ENCODE results near the gene SPAG9. TPM values are rescaled to one million over a fixed set of nuclear protein-coding genes. Genes with fewer than 3 reads are reported as not detected.

Gene SPAG9
- total RNA-seq, 1 experiment from 2014 or later = 54.3 TPM

- Histone ChIP-seq H3K4ac (ENCODE audit: low read depth, low read length) (no peak overlapping the region), H3K79me2 (ENCODE audit: insufficient read depth, low read length) (no peaks in the 10 kb centered on the region), H2BK12ac (ENCODE audit: insufficient read length, low read depth, low read length) (no peak overlapping the region), H4K8ac (replicated peaks; ENCODE audit: insufficient read length, low read depth, low read length) (no peak overlapping the region), H4K20me1 (ENCODE audit: control insufficient read depth, insufficient read depth, insufficient read length) (no peaks in the 10 kb centered on the region), H2BK120ac (ENCODE audit: low read depth, low read length, poor library complexity, severe bottlenecking) (no peak overlapping the region), H3T11ph (ENCODE audit: low read length) (no peak overlapping the region), H3K9ac (ENCODE audit: extremely low read depth, insufficient read length, low read length) (no peak overlapping the region), H3K79me1 (ENCODE audit: insufficient read depth, low read depth, low read length, poor library complexity, severe bottlenecking) (no peaks in the 10 kb centered on the region), H3K9me3 (ENCODE audit: control insufficient read depth, low read depth, low read length) (no peaks in the 10 kb centered on the region), H3K23ac (ENCODE audit: insufficient read length, low read depth, low read length) (no peak overlapping the region), H3K18ac (ENCODE audit: insufficient read length, low read depth, low read length) (no peak overlapping the region), H4K91ac (ENCODE audit: insufficient read length, low read depth, low read length) (no peak overlapping the region), H3K27me3 (ENCODE audit: insufficient read depth, low read length) (no peaks in the 10 kb centered on the region), H4K5ac (ENCODE audit: insufficient read length, low read depth, low read length) (no peak overlapping the region), H3K14ac (ENCODE audit: insufficient read depth, low read length) (no peak overlapping the region), H3K4me1 (ENCODE audit: insufficient read depth, low read length) (no peaks in the 10 kb centered on the region; the same call in 1 of the 2 replicates), H2BK5ac (ENCODE audit: insufficient read length, low read length) (no peak overlapping the region), H2AFZ (ENCODE audit: low read length) (no peak overlapping the region), H3K27ac (ENCODE audit: insufficient read length, low read depth, low read length) (no peak overlapping the region), H2AK5ac (ENCODE audit: insufficient read length, low read length) (no peak overlapping the region), H3K23me2 (ENCODE audit: insufficient read length, low read depth, low read length, poor library complexity, severe bottlenecking) (peaks cover 7% of the 10 kb centered on the region), H3K56ac (ENCODE audit: insufficient read length, low read depth, low read length) (no peak overlapping the region), H2BK20ac (ENCODE audit: low read depth, low read length, poor library complexity, severe bottlenecking) (no peak overlapping the region), H3K4me2 (ENCODE audit: insufficient read depth, insufficient read length, low read length) (no peak overlapping the region), H2BK15ac (ENCODE audit: low read depth, low read length) (no peak overlapping the region)
- H3K4me3 Mint-ChIP-seq = no peak overlapping the region
- peaks cover 27 to 41% of the 10 kb centered on the region in 2 experiments for H3K4me1 Mint-ChIP-seq
- H3K9me3 Mint-ChIP-seq = no peaks in the 10 kb centered on the region
- H3K27ac Mint-ChIP-seq = no peak overlapping the region
- no peak for DNase-seq
- H3K27me3 Mint-ChIP-seq (ENCODE audit: low read depth) = peaks cover 43% of the 10 kb centered on the region
- WGBS (ENCODE audit: extremely low coverage, insufficient read length, low lambda C conversion rate) = no CpG with 5 or more reads among the region's 4 CpGs
- TF ChIP-seq CTCF (conservative IDR thresholded peaks at IDR 0.05) = no peak
- no peaks in the 10 kb centered on the region for H3K36me3 Mint-ChIP-seq (ENCODE audit: insufficient read depth in 1 of 3, low read depth in 3 of 3)
Measured at GRCh38 chr17:50928646-50929045, 192.0 kb downstream of the SPAG9 start.

Measured in H9 (cell line).